Cardiac septum (tissue), 1 donor: ENCODE data around the gene DCUN1D3. TPM values are rescaled to one million over a fixed set of nuclear protein-coding genes. Genes with fewer than 3 reads are reported as not detected.
"Not testable (repeated sequence)": the region's sequence is repeated elsewhere in the genome, so short reads cannot be mapped to it uniquely, and the experiment has no call there.

Experiments used
- DNase-seq: peaks from one replicate; pipeline ENCODE4 v3.0.0-alpha.2; 2020; ENCODE audit warnings: low spot score
- intact Hi-C: fragments of 100-400 bp; cut with DNase I; formaldehyde crosslinking; loops from one replicate; pipeline ENCODE4 v1.14.0; 2022
- long read RNA-seq: library from polyadenylated mRNA; unstranded; transcript quantifications from one replicate; pipeline ENCODE4 v2.0.0, GENCODE V29; 2021
- total RNA-seq: library from RNA; stranded (reverse); fragmentation: NEBNext Ultra II Directional; extraction: Animal tissue kit (Norgen Biotek cat#: 25700); gene quantifications from one replicate; pipeline ENCODE4 v1.2.1, GENCODE V29; 2021
- donor health status: DM: no; HTN: no; CAD: no.

DCUN1D3 gene
- 10.0 TPM for total RNA-seq
- long read RNA-seq, full-length matches to known transcripts, result 2 of 5 reads
- long read RNA-seq, partial matches to known transcripts, result 0 of 5 reads
- long read RNA-seq, other reads (novel, unspliced or antisense), result 3 of 5 reads

- intact Hi-C loops, result loop anchor here (1.0 to 10.0 kb wide), 3 partner anchors 33 to 96 kb away; partner anchors contain the start of genes ERI2 and REXO5
- DNase-seq, result peak; percentile 97
Measured at GRCh38 chr16:20900299-20901067, at the start of gene DCUN1D3, which contains the start of gene LYRM1. Gene DCUN1D3 (minus strand): TSS chr16:20900358. CDS start chr16:20862538, 37,820 bp downstream. Gene LYRM1 (plus strand): TSS chr16:20900771. CDS start chr16:20915556, 14,785 bp downstream.

- DNase-seq, result no peak
- intact Hi-C loops, result no loop called here
Measured at GRCh38 chr16:20949660-20950059, 49.5 kb upstream of the DCUN1D3 start.

- intact Hi-C loops, result no loop called here
Measured at GRCh38 chr16:20948444-20948843, 48.3 kb upstream of the DCUN1D3 start.

GRCh38 chr16:20946015-20946629 is 46.0 kb upstream of the DCUN1D3 start:
- intact Hi-C loops, result no loop called here
- DNase-seq, result no peak

More at GRCh38 chr16:20948444-20948843, 48.3 kb upstream of the DCUN1D3 start:
- no peak for DNase-seq

DNA sequence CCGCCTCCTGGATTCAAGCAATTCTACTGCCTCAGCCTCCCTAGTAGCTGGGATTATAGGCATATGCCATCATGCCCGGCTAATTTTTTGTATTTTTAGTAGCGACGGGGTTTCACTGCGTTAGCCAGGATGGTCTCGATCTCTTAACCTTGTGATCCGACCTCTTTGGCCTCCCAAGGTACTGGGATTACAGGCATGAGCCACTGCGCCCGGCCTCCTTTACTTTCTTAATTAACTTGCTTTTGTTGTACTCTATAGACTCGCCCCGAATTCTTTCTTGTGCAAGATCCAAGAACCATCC is 45.4 kb upstream of the DCUN1D3 start:
- DNase-seq, intact Hi-C loops: not testable (repeated sequence)

- intact Hi-C loops, result no loop called here
Measured at GRCh38 chr16:20944861-20945574, 44.9 kb upstream of the DCUN1D3 start.

GRCh38 chr16:20942256-20942655 is 42.1 kb upstream of the DCUN1D3 start:
- no peak for DNase-seq
- intact Hi-C loops, result no loop called here

More at GRCh38 chr16:20944861-20945574, 44.9 kb upstream of the DCUN1D3 start:
- DNase-seq, result no peak

GRCh38 chr16:20941636-20941926 is 41.4 kb upstream of the DCUN1D3 start:
- intact Hi-C loops, result no loop called here
- DNase-seq, result no peak

- intact Hi-C loops, result no loop called here
- no peak for DNase-seq
Measured at GRCh38 chr16:20940871-20941635, 40.9 kb upstream of the DCUN1D3 start.

- DNase-seq, result no peak
- intact Hi-C loops, result no loop called here
Measured at GRCh38 chr16:20939611-20940010, 39.5 kb upstream of the DCUN1D3 start.

GRCh38 chr16:20938426-20938825 is 38.3 kb upstream of the DCUN1D3 start:
- intact Hi-C loops, result no loop called here
- no peak for DNase-seq

- no peak for DNase-seq
- intact Hi-C loops, result no loop called here
Measured at GRCh38 chr16:20937736-20938135, 37.6 kb upstream of the DCUN1D3 start.

DNA sequence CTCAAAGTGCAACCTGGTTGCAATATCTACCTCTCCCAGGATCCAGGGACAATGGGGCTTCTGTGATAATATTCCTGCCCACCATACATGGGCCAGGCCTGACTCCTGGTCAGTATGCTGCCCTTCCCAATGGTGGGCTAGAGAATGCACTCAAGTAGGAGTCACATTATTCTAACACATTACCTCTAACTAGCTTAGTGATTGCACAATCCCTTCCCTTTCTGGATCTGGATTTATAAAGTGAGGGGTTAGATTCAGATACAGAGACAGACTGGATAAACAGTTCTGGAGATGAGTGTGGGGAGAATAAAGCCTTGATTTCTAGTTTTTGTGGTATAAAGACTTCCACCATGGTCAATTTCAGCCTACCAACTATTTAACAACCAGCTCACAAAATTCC is 33.4 kb upstream of the DCUN1D3 start:
- DNase-seq, result no peak
- intact Hi-C loops, result no loop called here

DNA sequence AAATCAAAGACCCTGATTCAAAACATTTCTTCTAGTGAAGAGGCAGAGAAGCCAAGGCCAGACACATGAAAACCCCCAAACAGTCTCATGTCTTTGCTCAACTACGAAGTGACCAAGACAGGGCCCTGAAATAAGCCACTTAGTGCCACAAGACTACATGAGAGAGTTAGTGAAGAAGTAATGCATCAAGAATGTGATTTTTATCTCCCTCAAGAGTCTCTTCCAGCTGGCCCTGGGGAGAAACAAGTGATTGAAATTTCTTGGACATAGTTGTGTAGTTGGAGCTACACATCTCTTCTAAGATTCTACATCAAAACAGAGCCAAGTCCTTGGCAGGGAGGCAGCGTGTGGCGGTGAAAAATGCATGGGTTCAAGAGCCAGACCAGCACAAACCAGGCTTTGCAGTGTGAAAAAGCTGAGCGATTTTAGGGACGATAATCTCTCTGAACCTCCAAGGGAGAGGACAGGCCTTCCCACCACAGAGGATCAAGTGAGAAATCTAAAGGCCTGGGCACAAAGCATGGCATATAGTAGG is 31.0 kb upstream of the DCUN1D3 start:
- intact Hi-C loops, result no loop called here

DNA sequence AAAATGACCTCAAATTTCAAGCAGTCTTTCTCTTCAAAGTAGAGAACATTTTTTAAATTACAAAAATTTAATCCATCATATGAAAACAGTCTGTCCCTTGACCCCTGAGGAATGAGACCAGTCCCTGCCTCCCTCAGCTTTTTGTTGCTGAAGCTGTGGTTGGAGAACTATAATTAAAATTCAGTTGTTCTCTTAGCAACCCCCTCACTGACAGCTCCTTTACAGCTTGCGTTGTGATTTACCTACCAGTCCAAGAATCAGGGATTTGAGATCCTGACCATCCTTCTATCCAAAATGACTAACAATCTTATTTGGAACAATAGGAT is 30.2 kb upstream of the DCUN1D3 start:
- intact Hi-C loops, result no loop called here
- no peak for DNase-seq

More for the DNA sequence above, 31.0 kb upstream of the DCUN1D3 start:
- no peak for DNase-seq

DNA sequence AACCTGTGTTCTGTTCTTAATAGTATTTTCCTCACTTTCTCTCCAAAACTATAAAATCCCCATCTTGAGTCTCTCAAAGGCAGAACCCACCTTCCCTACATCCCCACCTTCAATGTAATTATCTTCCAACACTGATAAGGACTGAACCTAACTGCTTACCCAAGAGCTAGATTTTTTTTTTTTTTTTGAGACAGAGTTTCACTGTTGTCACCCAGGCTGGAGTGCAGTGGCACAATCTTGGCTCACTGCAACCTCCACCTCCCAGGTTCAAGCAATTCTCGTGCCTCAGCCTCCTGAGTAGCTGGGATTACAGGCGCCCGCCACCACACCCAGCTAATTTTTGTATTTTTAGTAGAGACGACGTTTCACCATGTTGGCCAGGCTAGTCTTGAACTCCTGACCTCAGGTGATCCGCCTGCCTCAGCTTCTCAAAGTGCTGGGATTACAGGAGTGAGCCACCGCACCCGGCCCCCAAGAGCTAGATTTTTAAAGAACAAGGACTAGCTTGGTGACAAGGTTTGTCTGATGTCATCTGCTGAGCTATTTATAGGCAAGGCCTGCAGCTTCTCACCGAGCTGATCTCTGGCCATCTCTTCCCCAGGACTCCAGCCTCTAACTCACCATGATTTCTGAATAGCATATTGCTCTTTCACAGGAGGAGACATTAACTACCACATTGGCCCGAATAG is 29.7 kb upstream of the DCUN1D3 start:
- DNase-seq, intact Hi-C loops: not testable (repeated sequence)

DNA sequence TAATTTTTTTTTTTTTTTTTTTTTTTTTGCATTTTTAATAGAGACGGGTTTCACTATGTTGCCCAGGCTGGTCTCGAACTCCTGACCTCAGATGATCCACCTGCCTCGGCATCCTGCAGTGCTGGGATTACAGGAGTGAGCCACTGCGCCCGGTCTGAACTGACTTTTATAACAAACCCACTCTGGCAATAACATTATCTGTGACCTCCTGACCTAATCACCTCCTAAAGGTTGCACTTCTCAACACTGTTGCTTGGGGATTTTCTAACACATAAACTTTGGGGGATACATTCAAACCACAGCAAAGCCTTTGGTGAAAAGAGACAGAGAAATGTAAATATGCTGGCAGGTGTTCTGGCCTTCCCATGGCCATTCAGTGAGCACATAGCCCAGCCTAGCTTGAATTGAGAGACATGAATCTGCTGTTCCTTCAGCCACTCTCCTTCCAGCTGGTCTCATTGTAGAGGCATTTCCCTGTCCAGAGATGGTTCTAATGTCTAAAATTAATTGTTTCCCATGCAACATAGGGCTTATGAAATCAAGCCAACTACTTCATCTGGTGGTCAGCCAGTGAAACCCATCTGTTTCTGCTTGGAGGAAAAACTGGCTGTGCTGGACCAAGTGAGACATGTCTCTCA is 28.7 kb upstream of the DCUN1D3 start:
- intact Hi-C loops, result no loop called here
- no peak for DNase-seq

- intact Hi-C loops, result loop anchor here (2.0 kb wide), 1 partner anchor 33 kb away; no protein-coding TSS in a partner anchor
Measured at GRCh38 chr16:20925751-20926150, 25.6 kb upstream of the DCUN1D3 start.

More at GRCh38 chr16:20925751-20926150, 25.6 kb upstream of the DCUN1D3 start:
- no peak for DNase-seq
